ENCODE measurements around the gene SYF2. TPM values are rescaled to one million over a fixed set of nuclear protein-coding genes. Genes with fewer than 3 reads are reported as not detected.

SYF2 gene
- total RNA-seq, 1 donor from 2014 or later: 23.2 TPM

- Mint-ChIP-seq H3K4me1 (ENCODE audit: low read depth) (peaks cover 5% of the 10 kb centered on the region), H3K9me3 (ENCODE audit: low read depth) (no peaks in the 10 kb centered on the region)
Measured at GRCh38 chr1:25206201-25206600, 26.1 kb downstream of the SYF2 start.

GRCh38 chr1:25205786-25206185, 26.5 kb downstream of the SYF2 start:
- peaks cover 5% of the 10 kb centered on the region for H3K4me1 Mint-ChIP-seq (ENCODE audit: low read depth)
- no peak overlapping the region for H3K4me3 Mint-ChIP-seq (ENCODE audit: unreplicated experiment)
- TF ChIP-seq, protein P1, sequence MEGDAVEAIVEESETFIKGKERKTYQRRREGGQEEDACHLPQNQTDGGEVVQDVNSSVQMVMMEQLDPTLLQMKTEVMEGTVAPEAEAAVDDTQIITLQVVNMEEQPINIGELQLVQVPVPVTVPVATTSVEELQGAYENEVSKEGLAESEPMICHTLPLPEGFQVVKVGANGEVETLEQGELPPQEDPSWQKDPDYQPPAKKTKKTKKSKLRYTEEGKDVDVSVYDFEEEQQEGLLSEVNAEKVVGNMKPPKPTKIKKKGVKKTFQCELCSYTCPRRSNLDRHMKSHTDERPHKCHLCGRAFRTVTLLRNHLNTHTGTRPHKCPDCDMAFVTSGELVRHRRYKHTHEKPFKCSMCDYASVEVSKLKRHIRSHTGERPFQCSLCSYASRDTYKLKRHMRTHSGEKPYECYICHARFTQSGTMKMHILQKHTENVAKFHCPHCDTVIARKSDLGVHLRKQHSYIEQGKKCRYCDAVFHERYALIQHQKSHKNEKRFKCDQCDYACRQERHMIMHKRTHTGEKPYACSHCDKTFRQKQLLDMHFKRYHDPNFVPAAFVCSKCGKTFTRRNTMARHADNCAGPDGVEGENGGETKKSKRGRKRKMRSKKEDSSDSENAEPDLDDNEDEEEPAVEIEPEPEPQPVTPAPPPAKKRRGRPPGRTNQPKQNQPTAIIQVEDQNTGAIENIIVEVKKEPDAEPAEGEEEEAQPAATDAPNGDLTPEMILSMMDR (IDR thresholded peaks at IDR 0.05): no peak
- DNase-seq (ENCODE audit: low spot score): no peak
- peaks cover 14% of the 10 kb centered on the region for H3K27me3 Mint-ChIP-seq (ENCODE audit: low read depth)
- no peaks in the 10 kb centered on the region for H3K9me3 Mint-ChIP-seq (ENCODE audit: low read depth)
- no peaks in the 10 kb centered on the region for H3K36me3 Mint-ChIP-seq (ENCODE audit: low read depth)
- H3K27ac Mint-ChIP-seq (ENCODE audit: unreplicated experiment): no peak overlapping the region

More at GRCh38 chr1:25206201-25206600, 26.1 kb downstream of the SYF2 start:
- no peak for DNase-seq (ENCODE audit: low spot score)
- Mint-ChIP-seq H3K27me3 (ENCODE audit: low read depth) (peaks cover 14% of the 10 kb centered on the region), H3K27ac (ENCODE audit: unreplicated experiment) (no peak overlapping the region), H3K36me3 (ENCODE audit: low read depth) (no peaks in the 10 kb centered on the region), H3K4me3 (ENCODE audit: unreplicated experiment) (no peak overlapping the region)
- TF ChIP-seq, protein P1 (IDR thresholded peaks at IDR 0.05): no peak

- DNase-seq (ENCODE audit: low spot score): no peak
- H3K4me3 Mint-ChIP-seq (ENCODE audit: unreplicated experiment): no peak overlapping the region
- H3K27ac Mint-ChIP-seq (ENCODE audit: unreplicated experiment): no peak overlapping the region
- no peaks in the 10 kb centered on the region for H3K9me3 Mint-ChIP-seq (ENCODE audit: low read depth)
- H3K27me3 Mint-ChIP-seq (ENCODE audit: low read depth): peaks cover 13% of the 10 kb centered on the region
- H3K4me1 Mint-ChIP-seq (ENCODE audit: low read depth): peaks cover 5% of the 10 kb centered on the region
- no peaks in the 10 kb centered on the region for H3K36me3 Mint-ChIP-seq (ENCODE audit: low read depth)
- TF ChIP-seq, protein P1 (IDR thresholded peaks at IDR 0.05): peak; percentile 90
Measured at GRCh38 chr1:25204797-25205480, 27.4 kb downstream of the SYF2 start.

GRCh38 chr1:25201006-25201405, 31.3 kb downstream of the SYF2 start:
- Mint-ChIP-seq H3K36me3 (ENCODE audit: low read depth) (no peaks in the 10 kb centered on the region), H3K27ac (ENCODE audit: unreplicated experiment) (no peak overlapping the region), H3K4me3 (ENCODE audit: unreplicated experiment) (no peak overlapping the region), H3K27me3 (ENCODE audit: low read depth) (peaks cover 21% of the 10 kb centered on the region), H3K4me1 (ENCODE audit: low read depth) (peaks cover 11% of the 10 kb centered on the region), H3K9me3 (ENCODE audit: low read depth) (no peaks in the 10 kb centered on the region)
- TF ChIP-seq, protein P1 (IDR thresholded peaks at IDR 0.05): no peak
- DNase-seq (ENCODE audit: low spot score): peak; percentile 67

- TF ChIP-seq, protein P1 (IDR thresholded peaks at IDR 0.05): no peak
- no peaks in the 10 kb centered on the region for H3K9me3 Mint-ChIP-seq (ENCODE audit: low read depth)
- peaks cover 13% of the 10 kb centered on the region for H3K27me3 Mint-ChIP-seq (ENCODE audit: low read depth)
- H3K27ac Mint-ChIP-seq (ENCODE audit: unreplicated experiment): no peak overlapping the region
- H3K4me1 Mint-ChIP-seq (ENCODE audit: low read depth): peaks cover 11% of the 10 kb centered on the region
- no peaks in the 10 kb centered on the region for H3K36me3 Mint-ChIP-seq (ENCODE audit: low read depth)
- DNase-seq (ENCODE audit: low spot score): peak; percentile 54
- no peak overlapping the region for H3K4me3 Mint-ChIP-seq (ENCODE audit: unreplicated experiment)
Measured at GRCh38 chr1:25199819-25200620, 32.3 kb downstream of the SYF2 start.

Measured in chondrocyte (in vitro differentiated cells).